Skeletal muscle tissue (tissue), 4 donors: ENCODE results near the gene FALEC. TPM values are rescaled to one million over a fixed set of nuclear protein-coding genes. Genes with fewer than 3 reads are reported as not detected.
A peak's percentile ranks its signal among the peaks of the same experiment; 100 is the strongest.
"Not testable (repeated sequence)": the region's sequence is repeated elsewhere in the genome, so short reads cannot be mapped to it uniquely, and the experiment has no call there.

Experiments used
- H3K27ac ChIP-seq: one replicate; pipeline ENCODE4 v1.7.0; 2013; ENCODE audit warnings: mild to moderate bottlenecking, low read depth, low read length, inconsistent platforms
- H3K27me3 ChIP-seq, 3 donors: one replicate each; pipeline ENCODE4 v1.7.0; 2013; ENCODE audit warnings: low read length in 3 of 3; ENCODE audit not compliant: control insufficient read depth in 3 of 3, insufficient read depth in 3 of 3
- H3K36me3 ChIP-seq, 3 donors: one replicate each; pipeline ENCODE4 v1.7.0; 2013; ENCODE audit warnings: low read length in 3 of 3; ENCODE audit not compliant: control insufficient read depth in 3 of 3, insufficient read depth in 3 of 3
- H3K4me1 ChIP-seq, 3 donors: one replicate each; pipeline ENCODE4 v1.7.0; 2013; ENCODE audit warnings: low read length in 3 of 3, mild to moderate bottlenecking in 3 of 3; ENCODE audit not compliant: control insufficient read depth in 3 of 3, insufficient read depth in 3 of 3
- H3K4me3 ChIP-seq, 3 donors: one replicate each; pipeline ENCODE4 v1.7.0; 2013; ENCODE audit warnings: low read length in 3 of 3
- H3K9ac ChIP-seq, 3 donors: one replicate each; pipeline ENCODE4 v1.7.0; 2013; ENCODE audit warnings: low read length in 3 of 3, mild to moderate bottlenecking in 3 of 3, moderate library complexity in 2 of 3, low read depth in 1 of 3
- H3K9me3 ChIP-seq, 3 donors: one replicate each; pipeline ENCODE4 v1.7.0; 2013; ENCODE audit warnings: low read length in 3 of 3; ENCODE audit not compliant: control insufficient read depth in 3 of 3
- total RNA-seq: library from RNA; depleted of rRNA; stranded (reverse); fragments of >200 nt; gene quantifications from one replicate; pipeline ENCODE4 v1.2.3, GENCODE V29; 2014
- donor health status: Osteomylitis.

The FALEC gene
- total RNA-seq, 1 donor from 2014 or later: not detected

DNA sequence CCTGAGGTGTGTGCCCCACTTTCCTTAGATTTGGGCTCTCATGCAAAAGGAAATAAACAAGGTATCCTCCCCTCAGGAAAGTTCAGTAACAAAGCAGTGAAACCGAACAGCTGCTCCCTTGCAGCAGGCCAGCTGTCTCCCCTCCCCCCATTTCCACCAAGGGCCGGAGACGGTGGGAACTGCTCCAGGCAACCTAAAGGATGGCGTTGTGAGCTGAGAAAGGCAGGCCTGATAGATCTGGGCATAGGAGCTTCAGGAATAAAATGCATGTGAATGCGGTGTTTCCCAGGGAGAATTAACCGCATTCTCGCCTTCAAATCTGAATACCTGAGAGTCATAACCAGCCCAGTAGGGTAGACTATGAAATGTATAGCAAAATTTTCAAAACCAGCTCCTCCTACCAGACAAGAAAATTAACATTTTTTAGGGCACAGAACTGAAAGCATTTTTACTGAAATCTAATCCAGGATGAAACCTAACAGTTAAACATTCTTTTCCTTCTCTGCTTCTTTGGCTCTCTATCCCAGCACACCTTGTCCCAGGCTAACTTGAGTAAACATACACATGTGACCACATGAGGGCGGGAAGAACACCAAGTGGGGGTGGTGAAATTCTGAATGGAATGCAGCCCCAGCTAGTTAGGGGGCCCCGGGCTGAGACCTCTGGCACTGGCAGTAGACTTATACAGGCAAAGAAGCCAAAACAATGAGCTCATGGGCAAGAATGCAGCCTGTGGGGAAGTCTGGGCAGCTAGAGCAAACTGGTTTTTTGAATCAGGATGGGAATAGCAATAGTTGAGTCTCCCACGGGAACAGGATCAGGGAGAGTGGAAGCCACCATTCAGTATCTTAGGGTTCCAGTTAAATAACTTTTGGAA is 52.4 kb downstream of the FALEC start:
- Histone ChIP-seq H3K9ac (peak overlapping the region; percentile 65 to 80 (median 71)), H3K36me3 (peaks cover 2 to 6% (median 2%) of the 10 kb centered on the region in 3 donors), H3K9me3 (no peaks in the 10 kb centered on the region), H3K4me1 (peaks cover 72 to 85% (median 74%) of the 10 kb centered on the region in 3 donors), H3K4me3 (peak overlapping the region; percentile 27 to 66 (median 41)), H3K27me3 (no peaks in the 10 kb centered on the region), H3K27ac (peak overlapping the region; percentile 88)

DNA sequence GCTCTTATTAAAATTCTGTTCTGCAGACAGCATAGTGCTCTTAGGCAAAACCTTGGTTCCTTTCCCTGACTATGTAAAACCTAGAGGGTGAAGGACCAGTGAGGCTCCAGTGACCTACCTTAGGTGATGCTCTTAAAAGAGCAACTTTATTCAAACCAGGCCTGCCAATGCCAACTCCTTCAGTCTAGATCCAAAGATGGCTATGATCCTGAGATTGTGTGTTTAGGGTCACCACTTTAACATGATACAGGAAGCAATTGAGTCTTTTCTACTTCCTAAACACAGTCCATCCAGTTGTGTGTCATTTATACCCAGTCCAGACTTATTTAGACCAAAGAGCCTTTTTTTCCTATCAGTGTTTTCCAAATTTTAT is 53.0 kb downstream of the FALEC start:
- Histone ChIP-seq H3K9me3 (no peaks in the 10 kb centered on the region), H3K4me3 (peak overlapping the region; percentile 27 to 66 (median 41)), H3K4me1 (peaks cover 72 to 85% (median 74%) of the 10 kb centered on the region in 3 donors), H3K36me3 (peaks cover 2 to 12% (median 8%) of the 10 kb centered on the region in 3 donors), H3K9ac (peak overlapping the region; percentile 65 to 80 (median 71)), H3K27me3 (no peaks in the 10 kb centered on the region), H3K27ac (peak overlapping the region; percentile 88)

DNA sequence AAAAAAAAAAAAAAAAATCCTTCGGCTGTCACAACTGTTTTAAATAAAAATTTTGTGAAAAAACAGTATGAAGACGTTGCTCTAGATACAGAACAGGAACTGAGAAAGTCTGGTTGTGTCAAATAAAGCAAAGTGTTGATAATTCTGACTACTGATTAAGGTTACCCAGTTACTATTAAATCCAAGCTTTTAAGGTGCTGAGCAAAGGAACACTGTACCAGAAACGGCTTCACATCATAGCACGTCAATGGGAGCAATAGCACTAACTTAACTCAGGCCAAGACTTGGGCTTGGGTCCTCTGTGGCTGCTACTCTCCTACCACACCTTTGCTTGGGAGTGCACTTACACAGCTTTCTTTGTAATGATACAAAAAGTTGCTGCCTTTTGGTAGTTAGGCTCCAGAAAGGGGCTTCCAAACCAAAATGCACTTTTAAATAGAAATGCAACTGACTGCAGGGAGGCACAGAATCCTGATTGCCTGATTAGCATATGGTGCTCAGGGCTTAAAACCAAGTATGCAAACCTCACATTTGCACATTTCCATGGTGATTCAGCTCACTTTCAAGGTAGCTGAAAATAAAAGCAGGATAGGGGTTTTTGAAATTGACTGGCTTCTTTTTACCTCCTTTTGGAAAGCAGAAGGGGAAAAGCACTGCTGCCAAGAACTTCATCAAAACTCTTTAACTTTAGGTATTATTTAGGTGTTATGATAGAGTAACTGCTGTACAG is 57.5 kb downstream of the FALEC start:
- H3K36me3 ChIP-seq: peaks cover 9 to 52% (median 41%) of the 10 kb centered on the region in 3 donors
- peak overlapping the region; percentile 100 for H3K27ac ChIP-seq

DNA sequence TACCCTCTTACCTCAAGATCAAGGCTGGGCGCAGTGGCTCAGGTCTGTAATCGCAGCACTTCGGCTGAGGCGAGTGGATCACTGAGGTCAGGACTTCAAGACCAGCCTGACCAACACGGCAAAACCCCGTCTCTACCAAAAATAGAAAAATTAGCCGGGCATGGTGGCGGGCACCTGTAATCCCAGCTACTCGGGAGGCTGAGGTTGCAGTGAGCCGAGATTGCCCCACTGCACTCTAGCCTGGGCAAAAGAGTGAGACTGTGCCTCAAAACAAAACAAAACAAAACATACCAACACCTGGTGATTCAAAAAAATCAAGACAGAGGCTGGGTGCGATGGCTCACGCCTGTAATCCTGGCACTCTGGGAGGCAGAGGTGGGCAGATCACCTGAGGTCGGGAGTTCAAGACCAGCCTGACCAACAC is 58.1 kb downstream of the FALEC start:
- Histone ChIP-seq H3K4me1 (peaks cover 39 to 59% (median 47%) of the 10 kb centered on the region in 3 donors), H3K9ac (peak overlapping the region; percentile 48 to 52 (median 50)), H3K4me3 (peak overlapping the region in 2 of 3 donors; percentile 3 to 13), H3K36me3 (peaks cover 12 to 57% (median 46%) of the 10 kb centered on the region in 3 donors), H3K27ac (peak overlapping the region; percentile 100)
- H3K9me3 ChIP-seq, H3K27me3 ChIP-seq: not testable (repeated sequence)

More for the DNA sequence above, 57.5 kb downstream of the FALEC start:
- peak overlapping the region; percentile 3 to 13 (median 4) for H3K4me3 ChIP-seq
- no peaks in the 10 kb centered on the region for H3K9me3 ChIP-seq
- peak overlapping the region; percentile 48 to 52 (median 50) for H3K9ac ChIP-seq
- H3K4me1 ChIP-seq: peaks cover 45 to 65% (median 53%) of the 10 kb centered on the region in 3 donors
- H3K27me3 ChIP-seq: no peaks in the 10 kb centered on the region

DNA sequence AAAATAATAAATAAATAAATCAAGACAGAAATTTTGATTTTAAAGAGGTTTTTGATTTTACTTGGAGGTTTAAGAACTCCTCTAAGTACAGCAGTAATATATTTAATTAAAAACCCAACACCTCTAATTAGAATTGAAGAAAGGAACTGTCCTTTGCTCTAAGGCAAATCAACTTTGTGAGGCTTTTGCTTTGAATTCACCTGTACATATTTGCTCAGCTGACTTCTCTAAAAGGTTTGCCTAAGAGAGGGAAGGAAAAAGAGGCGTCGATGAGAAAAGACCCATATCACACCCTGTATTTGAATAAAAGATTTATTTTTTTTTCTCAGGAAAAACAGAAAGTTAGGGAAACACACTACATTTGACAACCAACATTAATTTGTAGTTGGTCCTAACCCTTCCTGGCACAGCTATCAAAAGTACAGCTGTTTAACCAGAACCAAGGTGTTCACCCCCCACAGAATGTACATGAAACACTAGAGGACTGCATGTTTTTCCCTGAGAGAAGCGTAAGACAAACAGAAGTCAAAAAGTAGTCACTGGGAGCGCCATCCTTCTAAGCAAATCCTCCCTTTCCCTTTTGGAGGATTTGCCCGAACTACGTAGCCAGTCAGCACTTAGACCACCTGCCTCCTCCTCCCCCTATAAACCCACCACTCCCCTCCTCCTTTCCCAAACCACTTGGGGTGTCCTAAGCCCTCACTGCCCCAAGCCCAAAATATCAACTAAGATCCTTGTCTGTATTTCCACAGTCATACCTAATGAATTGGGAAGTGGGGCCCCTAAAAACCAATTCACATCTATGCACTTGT is 58.9 kb downstream of the FALEC start:
- no peaks in the 10 kb centered on the region for H3K9me3 ChIP-seq
- H3K27me3 ChIP-seq: no peaks in the 10 kb centered on the region
- H3K36me3 ChIP-seq: peaks cover 17 to 59% (median 50%) of the 10 kb centered on the region in 3 donors
- peak overlapping the region; percentile 100 for H3K27ac ChIP-seq
- peaks cover 31 to 52% (median 39%) of the 10 kb centered on the region in 3 donors for H3K4me1 ChIP-seq
- H3K9ac ChIP-seq: peak overlapping the region; percentile 97 to 100 (median 100)
- peak overlapping the region; percentile 93 to 97 (median 96) for H3K4me3 ChIP-seq

DNA sequence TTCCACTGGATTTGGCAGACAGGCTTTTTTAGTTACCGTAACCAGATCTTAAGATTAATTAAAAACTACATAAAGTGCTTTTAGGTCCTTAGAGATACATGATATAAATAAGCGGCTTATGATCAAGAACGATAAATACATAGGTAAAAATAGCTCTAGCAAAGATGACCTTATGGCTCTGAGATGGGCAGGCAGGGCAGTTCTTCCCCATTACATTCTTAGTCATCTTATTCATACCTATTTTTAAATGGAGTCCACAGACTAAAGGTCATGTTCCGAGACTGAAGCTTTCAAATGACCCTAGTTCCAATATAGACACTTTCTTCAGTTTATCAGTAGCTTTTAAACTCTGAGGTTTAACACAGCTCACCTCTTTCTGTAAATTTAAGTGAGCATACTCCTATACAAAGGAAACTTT is 59.5 kb downstream of the FALEC start:
- Histone ChIP-seq H3K36me3 (peaks cover 17 to 59% (median 50%) of the 10 kb centered on the region in 3 donors), H3K9ac (peak overlapping the region; percentile 97 to 100 (median 100))

DNA sequence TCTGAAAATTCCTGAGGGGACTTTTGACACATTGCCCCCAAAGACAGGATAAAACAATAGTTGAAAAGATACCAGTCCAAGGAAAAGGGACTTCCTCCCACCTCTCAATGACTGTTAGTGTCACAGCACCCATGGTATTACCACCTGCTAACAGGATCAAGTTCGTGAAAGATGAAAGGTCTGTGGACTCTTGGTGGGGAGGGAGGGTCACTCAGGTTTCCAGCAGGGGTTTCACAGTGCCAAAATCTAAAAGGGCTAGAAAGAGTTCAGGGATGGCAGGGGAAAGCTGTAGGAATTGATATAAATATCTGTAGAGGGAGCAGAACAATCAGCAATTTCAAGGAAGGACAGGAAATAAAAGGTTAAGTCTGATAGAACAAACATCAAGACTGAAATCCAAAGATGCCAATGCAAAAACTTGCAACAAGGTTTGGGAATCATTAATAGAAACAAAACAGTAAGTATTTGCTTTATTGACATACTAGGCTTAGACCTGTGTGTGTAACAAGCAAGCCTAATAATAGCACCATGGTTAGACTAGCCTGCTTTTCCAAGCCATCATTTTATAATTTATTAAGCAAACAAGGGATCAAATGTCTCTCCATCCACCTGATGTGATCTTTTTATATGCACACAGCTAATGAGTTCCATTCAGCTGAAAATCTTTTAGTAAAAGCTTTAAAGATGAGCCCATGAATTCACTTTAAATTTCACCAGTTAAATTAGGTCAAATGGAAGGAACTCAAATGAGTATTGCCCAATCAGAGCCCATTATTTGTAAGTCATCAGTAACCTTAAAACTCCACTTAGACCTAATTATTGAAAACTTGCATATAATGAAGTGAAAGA is 60.2 kb downstream of the FALEC start:
- peaks cover 17 to 59% (median 50%) of the 10 kb centered on the region in 3 donors for H3K36me3 ChIP-seq
- H3K27me3 ChIP-seq: no peaks in the 10 kb centered on the region
- peaks cover 28 to 51% (median 37%) of the 10 kb centered on the region in 3 donors for H3K4me1 ChIP-seq
- H3K27ac ChIP-seq: peak overlapping the region; percentile 100
- peak overlapping the region; percentile 97 to 100 (median 100) for H3K9ac ChIP-seq
- no peaks in the 10 kb centered on the region for H3K9me3 ChIP-seq
- H3K4me3 ChIP-seq: peak overlapping the region; percentile 93 to 97 (median 96)

More for the DNA sequence above, 59.5 kb downstream of the FALEC start:
- Histone ChIP-seq H3K9me3 (no peaks in the 10 kb centered on the region), H3K27ac (peak overlapping the region; percentile 100), H3K4me1 (peaks cover 25 to 49% (median 36%) of the 10 kb centered on the region in 3 donors), H3K4me3 (peak overlapping the region; percentile 93 to 97 (median 96)), H3K27me3 (no peaks in the 10 kb centered on the region)

DNA sequence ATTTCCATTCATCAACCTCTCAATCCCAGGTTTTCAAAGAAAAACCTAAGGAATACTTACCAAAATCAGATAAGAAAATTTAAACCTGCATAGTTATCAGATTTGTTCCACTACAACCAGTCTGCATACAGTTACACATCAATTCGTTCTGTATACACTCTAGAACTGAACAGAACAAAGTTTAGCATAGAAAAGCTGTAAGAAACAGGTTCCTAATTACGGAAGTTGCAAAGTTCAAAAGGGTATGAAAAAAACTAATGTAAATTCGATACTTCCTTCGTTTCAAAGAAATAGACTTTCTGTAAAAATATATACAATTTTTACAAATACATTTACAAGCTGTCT is 60.8 kb downstream of the FALEC start:
- Histone ChIP-seq H3K4me3 (peak overlapping the region; percentile 93 to 97 (median 96)), H3K27ac (peak overlapping the region; percentile 100), H3K9me3 (no peaks in the 10 kb centered on the region), H3K4me1 (peaks cover 28 to 51% (median 31%) of the 10 kb centered on the region in 3 donors), H3K27me3 (no peaks in the 10 kb centered on the region), H3K9ac (peak overlapping the region; percentile 97 to 100 (median 100)), H3K36me3 (peaks cover 15 to 55% (median 50%) of the 10 kb centered on the region in 3 donors)
